ENCODE results near the gene ZSCAN31.
"Not testable (repeated sequence)": the region's sequence is repeated elsewhere in the genome, so short reads cannot be mapped to it uniquely, and the experiment has no call there.

The ZSCAN31 gene

GRCh38 chr6:28317866-28318265 lies 18.1 kb downstream of the ZSCAN31 start:
- DNase-seq (ENCODE audit: low spot score), result not testable (repeated sequence)

GRCh38 chr6:28315628-28316027 lies 20.3 kb downstream of the ZSCAN31 start:
- DNase-seq (ENCODE audit: low spot score), result no peak

DNA sequence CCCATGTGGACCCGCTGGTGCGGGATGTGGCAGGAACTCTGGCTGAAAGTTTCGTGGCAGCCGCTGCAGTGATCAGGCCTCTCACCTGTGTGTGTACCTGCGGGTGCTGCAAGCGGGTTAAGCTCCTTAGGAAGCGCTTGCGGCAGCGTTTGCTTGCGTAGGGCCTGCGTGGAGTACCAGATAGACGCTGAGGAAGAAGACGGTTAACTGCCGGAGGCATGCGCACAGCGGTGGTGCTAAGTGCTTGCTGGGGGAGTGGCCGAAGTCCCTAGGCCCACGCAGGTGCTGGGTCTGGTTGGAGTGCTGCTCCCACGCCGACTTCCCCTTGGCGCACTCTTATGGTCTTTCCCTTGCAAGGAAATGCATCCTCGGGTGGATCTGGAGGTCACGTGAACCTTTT lies 23.0 kb downstream of the ZSCAN31 start:
- no peak for DNase-seq (ENCODE audit: low spot score)

GRCh38 chr6:28311139-28311823 lies 24.7 kb downstream of the ZSCAN31 start:
- no peak for DNase-seq (ENCODE audit: low spot score)

- not testable (repeated sequence) for DNase-seq (ENCODE audit: low spot score)
Measured at GRCh38 chr6:28306363-28306762, 29.6 kb downstream of the ZSCAN31 start.

- no peak for DNase-seq (ENCODE audit: low spot score)
Measured at GRCh38 chr6:28303570-28303969, 32.4 kb downstream of the ZSCAN31 start.

DNA sequence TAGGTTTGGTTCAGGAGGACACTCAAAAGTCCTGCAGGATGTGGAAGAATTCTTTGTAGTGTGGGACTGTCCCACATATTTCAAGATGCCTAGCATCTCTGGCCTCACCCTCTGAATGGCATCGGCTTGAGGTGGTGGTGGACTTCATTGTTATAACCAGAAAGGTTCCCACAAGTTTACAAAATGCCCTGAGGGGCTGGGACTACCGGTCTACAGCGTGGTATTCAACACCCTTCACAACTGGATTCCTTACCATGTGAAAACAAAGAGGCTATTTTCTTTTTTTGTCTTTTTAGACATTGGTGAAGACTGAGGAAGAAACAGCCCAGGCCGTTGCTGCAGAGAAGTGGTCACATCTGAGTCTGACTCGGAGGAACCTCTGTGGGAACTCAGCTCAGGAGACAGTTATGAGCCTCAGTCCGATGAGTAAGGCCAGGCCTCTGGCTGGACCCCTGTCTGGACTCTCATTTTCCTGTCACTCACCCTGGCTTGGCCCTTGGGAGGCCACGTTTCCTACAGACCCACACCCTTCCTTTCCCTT lies 39.4 kb downstream of the ZSCAN31 start:
- no peak for DNase-seq (ENCODE audit: low spot score)

DNA sequence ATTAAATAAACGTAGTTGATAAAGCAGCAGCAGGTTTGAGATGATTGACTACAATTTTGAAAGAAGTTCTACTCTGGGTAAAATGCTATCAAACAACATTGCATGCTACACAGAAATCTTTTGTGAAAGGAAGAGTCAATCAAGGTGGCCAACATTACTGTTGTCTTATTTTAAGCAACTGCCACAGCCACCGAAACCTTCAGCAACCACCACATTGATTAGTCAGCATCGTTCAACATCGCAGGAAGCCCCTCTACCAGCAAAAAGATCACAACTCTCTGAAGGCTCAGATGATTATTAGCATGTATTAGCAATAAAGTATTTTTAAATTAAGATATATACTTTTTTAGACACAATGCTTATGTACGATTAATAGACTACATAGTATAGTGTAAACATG lies 40.6 kb downstream of the ZSCAN31 start:
- DNase-seq (ENCODE audit: low spot score), result no peak

DNA sequence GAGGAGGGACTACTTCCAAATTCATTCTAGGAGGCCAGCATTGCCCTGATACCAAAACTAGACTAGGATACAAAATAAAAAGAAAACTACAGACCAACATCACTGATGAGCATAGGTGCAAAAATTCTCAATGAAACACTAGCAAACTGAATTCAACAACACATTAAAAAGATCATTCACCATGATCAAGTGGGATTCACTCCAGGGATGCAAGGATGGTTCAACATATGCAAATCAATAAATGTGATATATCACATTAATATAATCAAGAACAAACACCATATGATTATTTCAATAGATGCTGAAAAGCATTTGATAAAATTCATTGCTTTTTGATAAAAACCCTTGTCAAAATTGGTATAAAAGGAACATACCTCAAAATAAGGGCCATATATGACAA lies 44.4 kb downstream of the ZSCAN31 start:
- no peak for DNase-seq (ENCODE audit: low spot score)

- DNase-seq (ENCODE audit: low spot score), result no peak
Measured at GRCh38 chr6:28282926-28283325, 53.0 kb downstream of the ZSCAN31 start.

DNA sequence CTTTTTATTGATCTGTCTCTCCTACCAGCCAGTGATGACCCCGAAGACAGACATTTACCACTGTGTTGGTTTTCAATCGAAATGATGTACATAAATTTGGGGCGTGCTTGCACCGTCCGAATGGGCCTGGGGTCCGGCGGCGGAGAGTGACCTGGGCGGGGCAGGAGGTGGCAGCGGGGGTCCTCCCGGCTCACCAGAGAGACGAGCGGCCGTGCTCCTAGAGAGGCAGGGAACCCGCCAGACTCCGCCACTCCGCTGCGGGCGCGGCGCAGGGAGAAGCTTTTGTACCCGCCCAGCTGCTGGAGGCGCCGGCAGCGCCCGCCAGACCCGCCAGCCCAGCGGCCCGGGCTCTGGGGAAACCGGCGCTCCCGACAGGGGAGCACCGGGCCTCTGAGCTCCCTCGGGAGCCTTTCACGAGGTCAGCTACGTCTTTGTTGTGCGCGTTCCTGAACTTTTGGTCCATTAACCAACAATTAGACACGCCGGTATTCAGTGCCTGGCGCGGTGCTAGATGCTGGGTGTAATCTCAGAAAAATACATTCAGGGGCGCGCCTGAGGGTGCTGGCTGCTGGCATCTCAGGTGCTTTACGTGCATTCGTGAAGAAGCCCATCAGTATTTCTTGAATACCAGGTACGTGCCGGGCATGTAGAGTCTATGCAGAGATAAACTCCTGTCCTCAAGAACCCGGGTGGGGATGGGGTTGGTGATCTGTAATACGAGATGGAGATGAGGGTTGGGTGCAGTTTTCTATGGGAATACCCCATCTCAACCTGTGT lies 54.5 kb downstream of the ZSCAN31 start, which contains the start of gene PGBD1:
Gene PGBD1, plus strand, starts transcription at position 285 of the 777 bp plus-strand sequence. CDS start 2,242 bp downstream, outside the sequence.
- peak; percentile 40 for DNase-seq (ENCODE audit: low spot score)

GRCh38 chr6:28280595-28281287 lies 55.2 kb downstream of the ZSCAN31 start:
- no peak for DNase-seq (ENCODE audit: low spot score)

GRCh38 chr6:28277746-28278145 lies 58.2 kb downstream of the ZSCAN31 start:
- no peak for DNase-seq (ENCODE audit: low spot score)

- no peak for DNase-seq (ENCODE audit: low spot score)
Measured at GRCh38 chr6:28274888-28275287, 61.1 kb downstream of the ZSCAN31 start.
